Epithelial cell of proximal tubule (primary cell): ENCODE data around the gene CCL1. TPM values are rescaled to one million over a fixed set of nuclear protein-coding genes. Genes with fewer than 3 reads are reported as not detected.

ENCODE experiments used
- DNase-seq: peaks from one replicate; pipeline ENCODE4 v3.0.0-alpha.2; 2011; ENCODE audit warnings: low read depth
- H3K4me3 ChIP-seq: 2 replicates; pipeline ENCODE4 v1.5.1; 2011; ENCODE audit warnings: low read depth, mild to moderate bottlenecking, low read length
- total RNA-seq: library from RNA; depleted of rRNA; stranded (reverse); fragments of >200 nt; gene quantifications from 2 replicates; pipeline ENCODE4 v1.2.3, GENCODE V29; 2015
- TF ChIP-seq, protein P1 (sequence below): conservative IDR thresholded peaks from 2 replicates; pipeline ENCODE4 v1.5.1; 2012; ENCODE audit warnings: low read depth, mild to moderate bottlenecking, low read length

CCL1 gene
- total RNA-seq, 1 donor from 2014 or later, result not detected

DNA sequence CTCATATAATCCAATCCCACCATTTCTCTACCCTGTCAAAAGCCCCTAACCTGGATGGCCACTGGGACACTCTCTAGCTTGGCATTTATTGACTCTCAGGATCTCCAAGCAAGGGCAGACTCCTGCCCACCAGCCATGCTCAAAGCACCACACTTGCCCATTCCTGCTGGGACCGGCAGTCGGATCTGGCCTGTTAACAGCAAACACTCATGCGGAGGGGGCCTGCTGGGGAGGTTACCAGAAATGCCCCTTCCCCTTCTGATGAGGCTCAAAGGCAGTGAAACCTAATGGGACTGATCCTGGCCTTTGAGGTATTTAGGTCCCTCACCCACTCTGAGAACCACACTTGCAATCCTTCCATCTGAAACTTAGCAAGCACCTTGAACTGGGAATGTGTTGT, 6.5 kb upstream of the CCL1 start:
- H3K4me3 ChIP-seq, result no peak overlapping the region
- TF ChIP-seq, protein P1, sequence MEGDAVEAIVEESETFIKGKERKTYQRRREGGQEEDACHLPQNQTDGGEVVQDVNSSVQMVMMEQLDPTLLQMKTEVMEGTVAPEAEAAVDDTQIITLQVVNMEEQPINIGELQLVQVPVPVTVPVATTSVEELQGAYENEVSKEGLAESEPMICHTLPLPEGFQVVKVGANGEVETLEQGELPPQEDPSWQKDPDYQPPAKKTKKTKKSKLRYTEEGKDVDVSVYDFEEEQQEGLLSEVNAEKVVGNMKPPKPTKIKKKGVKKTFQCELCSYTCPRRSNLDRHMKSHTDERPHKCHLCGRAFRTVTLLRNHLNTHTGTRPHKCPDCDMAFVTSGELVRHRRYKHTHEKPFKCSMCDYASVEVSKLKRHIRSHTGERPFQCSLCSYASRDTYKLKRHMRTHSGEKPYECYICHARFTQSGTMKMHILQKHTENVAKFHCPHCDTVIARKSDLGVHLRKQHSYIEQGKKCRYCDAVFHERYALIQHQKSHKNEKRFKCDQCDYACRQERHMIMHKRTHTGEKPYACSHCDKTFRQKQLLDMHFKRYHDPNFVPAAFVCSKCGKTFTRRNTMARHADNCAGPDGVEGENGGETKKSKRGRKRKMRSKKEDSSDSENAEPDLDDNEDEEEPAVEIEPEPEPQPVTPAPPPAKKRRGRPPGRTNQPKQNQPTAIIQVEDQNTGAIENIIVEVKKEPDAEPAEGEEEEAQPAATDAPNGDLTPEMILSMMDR, result no peak
- no peak for DNase-seq

- DNase-seq, result no peak
- no peak overlapping the region for H3K4me3 ChIP-seq
- TF ChIP-seq, protein P1, result no peak
These were observed 6.0 kb upstream of the CCL1 start for GRCh38 chr17:34368946-34369500.

DNA sequence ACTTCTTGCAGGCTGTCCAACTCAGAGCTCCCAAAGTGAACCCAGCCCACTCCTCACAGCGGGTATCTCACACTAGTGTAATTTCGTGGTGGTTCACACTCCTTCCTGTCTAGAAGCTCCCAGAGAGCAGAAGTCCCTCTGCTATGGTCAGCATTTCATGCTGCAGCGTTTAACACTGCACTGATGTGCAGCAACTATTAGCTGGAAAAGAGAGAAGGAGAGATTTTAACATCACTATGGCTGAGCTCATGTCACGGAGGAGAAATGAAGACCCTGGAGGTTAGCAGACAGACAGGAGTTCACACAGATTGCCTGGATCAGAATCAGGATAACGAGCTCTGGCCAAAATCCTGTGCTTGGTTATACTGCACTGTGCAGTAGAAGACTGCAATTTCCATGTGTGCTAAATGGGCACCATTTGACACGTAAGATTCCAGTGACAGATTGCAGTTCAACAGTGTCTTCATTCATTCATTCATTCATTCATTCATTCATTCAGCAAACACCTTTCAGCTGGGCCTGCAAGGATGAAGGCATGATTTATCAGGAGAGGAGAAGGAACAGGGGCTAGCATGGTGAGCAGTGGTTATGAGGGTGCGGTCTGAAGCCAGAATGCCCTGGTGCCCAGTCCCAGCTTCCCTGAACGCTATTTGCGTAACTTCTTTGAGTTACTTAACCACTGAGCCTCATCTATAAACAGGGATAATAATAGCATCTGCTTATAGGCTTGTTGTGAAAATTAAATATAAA, 5.3 kb upstream of the CCL1 start:
- TF ChIP-seq, protein P1, result no peak
- no peak for DNase-seq
- no peak overlapping the region for H3K4me3 ChIP-seq

- TF ChIP-seq, protein P1, result no peak
- DNase-seq, result no peak
- H3K4me3 ChIP-seq, result no peak overlapping the region
These were observed 4.6 kb upstream of the CCL1 start for GRCh38 chr17:34367486-34368195.

DNA sequence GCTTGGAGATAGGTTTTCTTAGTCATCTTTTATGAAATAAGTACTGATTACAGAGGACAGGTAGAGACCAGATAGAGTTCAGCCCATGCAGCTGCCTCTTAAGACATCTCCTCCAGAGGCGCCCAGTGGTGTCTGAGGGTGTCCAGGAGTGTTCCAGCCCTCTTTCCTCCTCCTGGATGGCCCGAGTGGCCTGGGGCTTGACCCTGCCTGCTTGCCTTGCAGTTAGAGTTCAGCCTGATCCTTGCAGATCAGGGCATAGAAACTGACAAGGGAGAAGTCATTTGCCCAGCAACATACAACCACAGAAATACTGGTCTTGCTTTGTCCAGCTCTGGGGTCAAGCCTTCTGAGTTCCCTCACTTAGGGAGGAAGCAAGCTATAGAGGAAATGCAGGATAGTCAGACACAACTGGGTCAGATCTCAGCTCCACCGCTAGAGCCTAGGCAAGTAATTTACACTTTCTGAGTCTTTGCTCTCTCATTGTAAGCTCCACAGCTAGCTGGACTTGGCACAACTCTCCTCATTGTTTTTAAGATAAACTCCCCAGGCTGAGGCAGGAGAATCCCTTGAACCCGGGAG, 3.6 kb upstream of the CCL1 start:
- no peak for DNase-seq
- TF ChIP-seq, protein P1, result no peak
- H3K4me3 ChIP-seq, result no peak overlapping the region

DNA sequence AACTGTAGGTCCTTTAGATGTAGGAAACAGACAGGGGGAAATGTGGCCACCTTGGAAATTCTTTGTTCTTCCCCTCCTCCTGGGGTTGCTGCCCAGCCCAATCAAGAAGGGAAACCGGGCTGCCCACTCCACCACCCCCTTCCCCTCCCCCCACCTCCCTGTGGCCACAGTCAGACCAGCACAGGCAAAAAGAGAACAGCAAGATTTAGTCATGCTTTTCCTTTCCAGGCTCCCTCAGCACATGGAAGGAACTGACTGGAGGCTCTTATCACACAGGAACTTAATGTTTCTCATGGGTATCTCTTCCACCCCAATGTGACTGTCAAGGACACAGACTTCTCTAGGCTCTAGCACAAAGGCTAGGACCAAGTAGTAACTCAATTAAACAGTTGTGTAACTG, 3.0 kb upstream of the CCL1 start:
- DNase-seq, result no peak
- no peak overlapping the region for H3K4me3 ChIP-seq
- TF ChIP-seq, protein P1, result no peak
